ENCODE data around the gene SMIM28.
"Not testable (repeated sequence)": the region's sequence is repeated elsewhere in the genome, so short reads cannot be mapped to it uniquely, and the experiment has no call there.

Gene SMIM28

DNA sequence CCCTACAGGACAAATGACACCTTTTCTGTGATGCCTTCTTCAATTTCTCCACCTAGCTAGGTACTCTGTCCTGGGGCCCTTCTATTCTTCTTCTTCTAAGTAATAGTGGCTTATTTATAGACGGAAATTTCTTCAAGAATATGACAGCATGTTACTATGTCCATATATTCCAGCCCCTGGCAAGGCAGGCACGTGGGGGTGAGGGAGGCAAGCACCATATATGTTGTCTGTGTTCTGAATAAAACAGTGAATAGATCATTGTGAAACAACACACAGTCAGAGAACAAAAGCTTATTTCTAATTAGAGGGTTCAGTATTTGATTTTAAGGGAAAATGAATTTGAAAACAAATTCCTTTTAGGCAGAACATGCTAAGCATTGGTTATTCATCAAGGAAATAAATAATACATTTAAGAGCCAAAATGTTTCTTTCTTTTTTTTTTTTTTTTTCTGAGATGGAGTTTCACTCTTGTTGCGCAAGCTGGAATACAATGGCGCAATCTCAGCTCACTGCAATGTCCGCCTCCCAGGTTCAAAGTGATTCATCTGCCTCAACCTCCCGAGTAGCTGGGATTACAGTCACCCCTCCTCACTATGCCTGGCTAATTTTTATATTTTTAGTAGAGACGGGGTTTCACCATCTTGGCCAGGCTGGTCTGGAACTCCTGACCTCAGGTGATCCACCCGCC is 32.5 kb downstream of the SMIM28 start:
- DNase-seq, result no peak

DNA sequence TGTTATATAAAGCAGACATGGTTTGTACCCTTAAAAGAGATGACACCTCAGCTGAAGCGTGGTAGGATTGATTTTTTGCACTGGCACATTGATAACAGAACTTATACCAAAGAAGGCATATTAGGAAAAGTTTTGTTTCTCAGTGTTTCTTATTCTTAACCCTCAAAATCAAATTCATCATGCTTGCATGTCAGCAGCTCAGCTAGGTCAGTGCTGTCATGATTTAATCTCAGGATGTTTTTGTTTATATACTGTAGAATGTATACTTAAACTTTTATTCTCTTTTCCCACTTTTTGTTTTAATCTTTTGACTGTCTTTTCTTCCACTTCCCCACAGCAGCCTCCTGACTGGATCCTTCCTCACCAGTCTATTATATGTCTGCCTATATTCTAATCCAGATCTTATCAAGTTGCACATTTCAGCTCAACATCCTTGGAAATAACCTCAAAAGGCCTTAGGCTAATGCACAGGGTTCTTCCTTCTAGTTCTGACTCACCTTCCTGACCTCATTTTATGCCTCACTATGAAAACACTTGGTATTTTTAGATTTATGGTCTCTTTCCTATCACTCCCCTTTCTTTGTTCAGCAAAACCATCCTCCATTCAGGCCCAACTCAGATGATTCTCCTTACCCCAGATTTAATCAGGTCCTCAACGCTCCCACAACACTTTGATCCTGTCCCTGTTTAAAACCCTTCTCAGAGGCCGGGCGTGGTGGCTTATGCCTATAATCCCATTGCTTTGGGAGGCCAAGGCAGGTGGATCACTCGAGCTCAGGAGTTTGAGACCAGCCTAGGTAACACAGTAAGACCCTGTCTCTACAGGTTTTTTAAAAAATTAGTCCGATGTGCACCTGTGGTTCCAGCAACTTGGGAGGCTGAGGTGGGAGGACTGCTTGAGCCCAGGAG is 33.5 kb downstream of the SMIM28 start:
- peak; percentile 55 for DNase-seq

DNA sequence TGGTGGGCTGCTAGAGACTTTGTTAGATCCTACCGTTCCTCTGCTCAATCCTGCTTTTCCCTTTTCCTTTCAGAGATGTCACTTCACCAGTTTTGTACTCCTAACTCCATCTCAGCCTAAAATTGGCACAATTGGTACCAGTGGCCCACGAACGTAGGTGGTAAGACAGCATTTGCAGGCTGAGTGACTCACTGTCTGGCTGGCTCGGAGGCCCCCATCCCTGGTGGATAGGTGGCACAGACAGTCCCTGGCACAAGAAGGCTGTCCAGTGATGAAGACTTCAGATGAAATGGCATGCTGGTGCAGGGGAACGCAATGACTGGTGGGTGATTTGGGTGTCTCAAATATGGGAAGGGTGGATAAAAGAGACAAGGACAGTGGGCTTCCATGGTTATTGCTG is 37.4 kb downstream of the SMIM28 start:
- no peak for DNase-seq

DNA sequence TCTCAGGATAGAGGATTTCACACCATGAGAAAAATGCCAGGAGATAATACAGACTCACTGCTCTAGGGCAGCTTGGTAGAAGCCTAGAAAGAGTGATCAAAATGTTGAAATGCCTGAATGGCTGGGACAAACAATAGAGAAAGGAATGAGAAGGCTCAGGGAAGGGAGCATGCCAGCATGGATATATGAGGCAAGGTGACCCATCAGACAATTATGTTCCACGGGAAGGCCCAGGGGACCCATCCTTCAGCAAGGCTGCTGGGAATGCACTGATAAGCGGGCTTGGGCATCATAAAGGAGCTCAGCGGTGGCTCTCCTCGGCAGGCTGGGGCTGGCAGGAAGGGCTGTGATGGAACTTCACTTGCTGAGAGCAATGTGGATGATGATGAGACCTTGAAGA is 38.5 kb downstream of the SMIM28 start:
- no peak for DNase-seq

DNA sequence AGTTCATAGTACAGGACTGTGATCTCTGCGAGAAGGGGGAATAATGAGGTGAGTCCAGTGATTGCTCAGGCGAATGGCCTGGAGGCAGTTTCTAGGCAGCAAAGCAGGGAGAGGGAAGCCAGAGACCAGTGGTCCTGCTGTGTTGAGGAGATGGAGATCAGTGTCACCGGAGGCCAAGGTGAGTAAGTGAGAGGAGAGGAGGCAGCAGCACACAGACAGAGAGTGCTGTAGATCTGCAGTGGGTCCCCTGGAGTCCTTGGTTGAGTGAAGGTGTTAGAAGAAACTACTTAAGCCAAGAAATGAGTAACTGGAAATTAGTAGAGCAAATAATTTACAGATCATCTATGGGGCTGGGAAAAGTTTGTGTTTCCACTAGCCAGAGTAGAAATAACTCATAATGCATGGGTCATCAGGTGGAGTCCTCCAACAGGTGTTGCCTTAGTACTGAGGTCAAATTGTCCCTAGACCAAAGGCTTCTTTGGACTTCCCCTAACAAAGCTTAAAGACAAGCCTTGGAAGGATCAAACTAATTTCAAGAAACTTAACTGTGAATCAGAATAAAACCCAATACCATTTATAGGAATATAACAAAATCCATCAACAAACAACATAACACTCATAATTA is 39.9 kb downstream of the SMIM28 start:
- no peak for DNase-seq

DNA sequence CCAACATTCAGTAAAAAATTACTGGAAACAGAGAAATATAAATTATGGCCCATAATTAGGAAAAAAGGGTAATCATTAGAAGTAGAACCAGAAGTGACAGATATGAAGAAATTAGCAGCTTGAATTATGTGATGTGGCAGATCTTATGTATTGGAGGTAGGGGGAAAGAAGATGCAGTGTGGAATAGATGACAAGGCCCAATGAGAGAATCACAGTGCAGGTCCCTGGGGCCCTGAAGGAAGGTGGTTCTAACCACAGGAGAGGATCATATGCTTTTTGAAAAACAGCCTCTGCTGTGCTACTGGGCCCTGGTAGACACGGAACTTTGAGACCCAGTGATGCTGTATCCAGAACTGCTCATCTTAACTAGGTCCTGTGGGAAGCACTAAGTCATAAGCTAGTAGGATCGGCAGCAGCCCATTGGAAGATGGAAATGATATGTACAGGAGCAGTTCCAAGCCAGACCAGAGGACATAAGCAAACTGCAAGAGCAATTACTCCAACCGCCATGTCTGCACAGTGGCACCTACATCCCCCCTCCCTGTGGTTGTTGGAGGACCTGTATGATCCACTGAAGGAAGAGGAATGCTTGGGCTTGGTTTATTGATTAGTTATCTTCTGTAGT is 40.5 kb downstream of the SMIM28 start:
- DNase-seq, result no peak

DNA sequence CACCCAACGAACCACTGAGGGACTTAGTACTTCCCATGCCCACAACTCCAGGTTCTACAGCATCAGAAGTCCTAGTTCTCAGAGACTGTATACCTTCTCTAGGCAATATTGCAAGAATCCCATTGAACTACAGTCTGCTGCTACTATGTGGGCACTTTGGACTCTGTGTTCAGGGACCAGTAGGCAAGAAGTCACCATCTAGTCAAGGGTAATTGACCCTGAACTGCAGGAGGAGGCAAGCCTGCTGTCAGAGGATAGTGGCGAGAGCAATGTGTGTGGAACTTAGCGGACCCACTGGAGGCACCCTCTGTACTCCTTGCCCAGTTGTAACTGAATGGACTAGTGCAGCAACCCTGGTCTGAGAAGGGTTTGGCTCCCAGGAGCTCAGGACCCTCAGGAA is 42.1 kb downstream of the SMIM28 start:
- DNase-seq, result no peak

DNA sequence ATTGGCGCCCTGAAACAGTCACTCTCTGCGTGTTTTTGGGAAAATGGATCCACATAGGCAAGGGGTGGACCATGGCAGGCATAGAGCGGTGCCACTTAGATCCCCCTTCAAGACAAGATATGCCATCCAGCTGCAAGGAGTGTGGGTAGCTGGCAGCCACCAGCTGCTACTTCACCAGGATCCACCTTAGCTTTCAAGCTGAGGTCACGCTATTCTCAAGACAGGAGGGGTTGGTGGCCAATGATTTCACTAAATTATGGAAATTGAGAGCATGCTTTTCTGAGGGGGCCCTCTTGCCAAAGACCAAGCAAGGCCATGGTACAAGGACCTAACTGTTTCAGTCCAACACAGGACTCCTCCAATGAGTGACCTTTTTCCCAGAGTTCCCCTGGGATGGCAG is 42.7 kb downstream of the SMIM28 start:
- DNase-seq, result no peak

DNA sequence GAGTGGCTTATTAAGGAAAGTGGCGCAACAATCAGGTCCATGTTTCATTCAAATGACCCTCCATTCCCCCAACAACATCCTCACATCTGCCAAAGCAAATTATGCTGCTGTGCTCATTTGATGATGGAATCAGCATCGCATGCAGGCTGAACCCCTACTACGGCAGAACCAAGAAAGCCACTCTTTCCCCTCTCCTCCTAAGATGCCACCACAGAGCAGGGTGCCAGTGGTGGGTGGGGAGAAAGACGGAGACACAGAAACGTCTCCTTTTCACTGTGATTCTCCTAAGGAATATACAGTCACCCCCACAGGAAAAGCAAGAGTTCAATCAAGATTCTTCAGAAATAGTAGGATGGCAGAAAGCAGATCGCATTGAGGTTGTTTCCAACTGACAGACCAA is 43.4 kb downstream of the SMIM28 start:
- no peak for DNase-seq

DNA sequence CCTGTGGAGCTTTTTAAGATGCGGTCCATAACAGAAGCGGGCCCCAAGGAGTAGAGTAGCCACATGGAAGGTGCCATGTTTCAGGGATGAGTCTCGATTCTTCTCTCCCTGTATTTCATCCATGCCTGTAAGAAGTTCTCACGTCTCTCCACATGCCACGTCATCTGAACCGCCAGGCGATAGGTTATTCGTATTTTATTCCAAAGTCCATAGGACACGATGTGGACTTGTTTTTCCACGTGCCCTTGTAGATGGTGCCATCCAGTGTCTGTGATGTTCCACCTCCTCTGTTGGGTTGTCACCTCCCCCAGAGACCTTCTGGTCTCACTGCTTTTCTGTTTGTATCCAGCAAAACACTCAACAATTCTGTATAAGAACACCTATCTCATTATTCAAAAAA is 43.9 kb downstream of the SMIM28 start:
- DNase-seq, result no peak

DNA sequence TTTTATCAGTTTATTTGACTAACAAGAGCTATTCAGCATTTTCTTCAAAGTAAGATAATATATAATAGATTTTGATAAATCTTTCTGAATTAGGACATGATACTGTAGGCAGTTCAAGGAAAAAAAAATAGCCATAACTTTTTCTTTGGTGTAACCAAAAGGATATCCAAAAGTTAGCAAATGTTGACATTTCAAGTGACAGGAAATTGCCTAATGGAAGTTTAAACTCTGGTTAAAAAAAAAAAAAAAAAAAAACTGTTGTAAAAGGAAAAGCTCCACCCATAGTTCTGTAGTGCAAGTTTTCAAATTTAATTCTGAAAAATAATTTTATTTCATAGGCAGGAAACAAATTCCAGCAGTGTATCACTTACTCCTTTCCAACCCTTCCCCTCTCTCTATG is 45.2 kb downstream of the SMIM28 start:
- no peak for DNase-seq

DNA sequence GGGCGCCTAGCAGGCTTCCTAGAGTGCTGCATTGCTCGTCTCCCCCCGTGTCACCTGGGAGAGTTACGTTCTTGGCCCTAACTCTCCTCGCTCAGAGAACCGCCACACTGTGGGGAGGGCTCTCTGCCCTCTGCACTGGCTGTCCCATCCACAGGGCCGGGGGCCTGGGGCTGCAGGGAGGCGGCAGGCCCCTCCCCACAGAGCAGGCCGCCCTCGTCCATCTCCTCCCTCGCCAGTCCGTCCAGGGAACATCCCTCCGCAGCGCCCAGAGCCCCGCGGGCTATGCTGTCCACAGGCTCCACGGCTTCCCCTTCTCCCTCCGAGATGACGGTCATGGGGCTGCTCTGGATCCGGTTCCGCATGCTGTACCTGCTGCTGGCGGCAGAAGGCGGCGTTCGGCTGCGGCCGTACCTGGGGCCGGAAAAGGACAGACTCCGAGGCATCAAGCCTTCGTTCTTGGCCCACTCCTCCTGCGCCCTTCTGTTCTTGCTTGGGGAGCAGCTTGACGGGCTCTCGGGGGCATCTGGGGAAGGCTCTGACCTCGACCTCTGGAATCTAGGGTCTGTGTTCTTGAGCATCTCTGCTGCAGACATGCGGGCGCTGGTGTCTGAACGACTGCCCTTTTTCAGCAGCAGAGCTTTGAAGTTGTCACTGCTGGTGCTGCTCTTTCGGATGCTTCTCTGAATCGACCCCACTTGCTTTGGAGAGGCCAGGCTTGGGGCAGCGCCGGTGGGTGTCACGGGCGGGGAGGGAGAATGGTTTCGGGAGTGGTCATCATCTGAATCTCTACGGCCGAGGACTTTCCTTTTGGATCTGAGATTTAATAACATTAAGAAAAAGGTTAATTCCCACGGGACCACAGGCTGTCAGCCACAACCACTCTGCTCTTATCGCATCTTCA is 46.5 kb downstream of the SMIM28 start:
- no peak for DNase-seq

DNA sequence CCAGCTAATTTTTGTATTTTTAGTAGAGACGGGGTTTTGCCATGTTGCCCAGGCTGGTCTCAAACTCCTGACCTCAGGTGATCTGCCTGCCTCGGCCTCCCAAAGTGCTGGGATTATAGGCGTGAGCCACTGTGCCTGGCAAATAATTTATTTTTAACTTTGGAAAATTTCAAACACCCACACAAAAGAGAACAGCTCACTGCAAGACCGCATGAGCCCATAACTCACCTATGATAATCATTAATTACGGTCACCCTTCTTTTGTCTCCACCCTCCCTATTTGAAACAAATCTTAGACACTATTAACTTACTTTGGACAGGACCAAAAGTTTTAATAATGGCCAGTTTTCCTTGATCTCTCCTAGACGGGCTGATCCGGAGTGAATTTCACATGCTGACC is 47.6 kb downstream of the SMIM28 start:
- not testable (repeated sequence) for DNase-seq

DNA sequence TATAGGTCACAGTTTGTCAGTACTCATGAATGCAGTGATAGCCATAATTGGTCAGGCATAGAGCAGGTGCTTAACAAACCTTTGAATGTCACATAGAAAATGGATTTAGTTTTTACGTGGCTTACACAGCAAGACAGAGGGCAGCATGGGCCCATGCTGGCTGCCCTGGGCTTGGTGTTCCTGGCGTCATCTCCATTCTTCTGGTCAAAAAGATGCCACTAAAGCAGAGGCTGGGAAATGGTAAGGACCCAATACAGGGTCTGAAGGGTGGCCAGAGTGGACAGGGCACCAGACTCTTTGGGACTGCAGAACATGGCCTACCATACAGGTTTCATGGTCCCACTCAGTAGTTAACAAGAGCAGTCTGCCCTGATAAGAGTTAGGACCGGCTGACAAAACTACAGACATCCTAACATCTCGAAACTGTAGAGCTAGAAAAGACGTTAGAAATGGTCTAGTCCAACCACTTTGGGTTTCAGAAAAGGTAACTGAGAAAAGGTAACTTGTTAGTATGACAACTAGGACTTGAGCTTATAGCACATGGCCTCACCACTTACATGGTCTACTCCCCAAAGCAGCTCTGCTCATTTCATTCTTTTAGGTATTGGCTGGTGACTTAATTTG is 48.9 kb downstream of the SMIM28 start:
- no peak for DNase-seq

DNA sequence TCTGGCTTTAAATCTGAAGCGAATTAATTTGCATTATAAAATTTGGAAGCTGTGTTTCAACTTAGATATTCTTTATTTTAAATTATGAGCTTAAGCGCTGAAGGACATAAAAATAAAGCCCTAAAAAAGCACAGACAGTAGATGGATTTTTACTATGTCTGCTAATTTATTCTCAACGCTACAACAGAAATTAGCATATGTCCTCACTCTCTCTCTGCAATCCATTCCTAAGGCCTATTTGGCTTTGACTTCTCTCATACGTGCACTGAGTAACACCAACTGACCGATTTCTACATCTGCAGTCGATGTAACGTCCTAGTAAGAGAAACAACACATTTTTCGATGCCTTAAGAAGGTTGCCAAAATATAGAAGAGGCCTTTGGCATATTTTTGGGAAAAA is 50.0 kb downstream of the SMIM28 start:
- DNase-seq, result no peak

DNA sequence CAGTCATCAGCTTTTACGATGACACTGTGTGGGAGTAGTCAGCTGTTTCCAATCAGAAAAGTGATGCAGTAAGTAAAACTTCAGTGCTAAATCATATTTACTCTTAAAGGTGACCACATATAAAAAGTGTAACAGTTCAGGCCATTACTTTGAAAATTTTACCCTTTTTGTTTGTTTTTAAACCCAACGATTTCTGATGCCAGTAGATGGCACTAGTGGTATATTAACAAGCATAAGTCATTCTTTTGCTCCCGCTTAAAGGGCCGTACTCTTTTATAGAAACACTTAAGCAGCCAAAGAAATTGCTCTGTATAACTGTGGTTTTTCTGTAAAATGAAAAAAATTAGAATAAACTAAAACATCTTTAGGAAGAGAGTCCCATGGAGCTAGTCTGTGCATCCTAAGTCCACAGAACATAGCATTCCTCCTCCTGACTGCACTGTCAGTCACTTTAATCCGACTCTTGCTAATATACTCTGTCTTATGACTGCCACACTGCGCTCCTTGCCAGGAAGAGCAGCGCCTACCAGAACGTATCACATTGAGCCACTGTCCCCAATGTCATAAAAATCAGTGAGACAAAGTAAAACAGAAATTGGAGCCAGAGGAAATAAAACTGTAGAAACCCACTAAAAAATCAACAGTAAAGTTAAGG is 51.4 kb downstream of the SMIM28 start:
- peak; percentile 65 for DNase-seq

DNA sequence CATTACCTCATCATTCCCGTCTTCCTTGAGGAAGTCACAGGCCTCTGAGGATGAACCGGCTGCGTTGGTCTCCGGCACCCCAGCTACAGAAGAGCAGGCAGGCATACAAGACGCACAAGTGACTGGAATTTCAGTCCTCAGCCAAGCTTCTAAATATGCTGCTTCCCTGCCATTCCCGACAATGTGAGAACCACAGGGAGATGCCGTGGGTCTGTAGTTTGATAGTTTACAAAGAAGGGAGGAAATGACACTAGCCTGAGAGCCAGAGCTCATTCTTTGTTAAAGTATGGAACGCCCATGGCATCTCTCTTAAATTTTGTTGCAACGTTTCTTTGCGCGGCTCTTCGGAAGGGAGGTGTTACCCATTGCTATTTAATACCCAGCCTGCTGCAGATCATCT is 52.1 kb downstream of the SMIM28 start:
- no peak for DNase-seq

DNA sequence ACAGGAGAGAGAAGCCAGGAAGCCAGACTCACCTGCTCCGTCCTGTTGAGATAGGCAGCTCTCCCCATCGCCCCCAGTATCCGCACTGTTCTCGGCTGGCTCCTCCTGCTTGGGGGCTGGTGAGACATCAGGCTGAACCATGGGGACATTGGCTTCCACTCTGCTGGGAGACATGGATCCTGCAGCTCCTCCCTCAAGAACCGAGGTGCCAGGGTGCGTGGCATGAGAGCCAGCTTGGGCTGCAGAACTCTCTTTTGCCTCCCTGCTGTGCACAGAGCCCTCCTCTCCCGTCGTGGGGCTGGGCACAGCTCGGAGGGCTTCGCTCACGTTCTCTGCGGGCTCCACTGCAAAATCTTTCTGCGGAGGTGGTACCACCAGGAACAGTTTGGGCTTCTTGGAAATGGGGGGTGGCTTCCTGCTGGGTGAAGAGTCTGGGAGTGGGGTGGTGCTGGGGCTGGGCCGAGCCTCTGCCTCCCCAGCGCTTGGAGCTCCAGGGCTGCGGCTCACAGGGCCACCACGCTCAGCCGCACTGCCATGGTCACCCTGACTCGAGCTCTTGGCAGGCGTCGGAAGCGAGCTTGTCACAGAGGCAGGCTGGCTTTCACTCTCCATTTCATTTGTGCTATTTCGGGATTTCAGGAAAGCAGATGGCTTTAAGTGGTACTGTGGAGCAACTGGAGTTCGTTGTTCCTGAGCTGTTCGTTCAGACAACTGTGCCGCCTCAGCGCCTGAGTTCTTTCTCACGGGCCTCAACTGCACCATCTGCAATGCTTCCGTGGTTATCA is 52.8 kb downstream of the SMIM28 start:
- DNase-seq, result no peak

DNA sequence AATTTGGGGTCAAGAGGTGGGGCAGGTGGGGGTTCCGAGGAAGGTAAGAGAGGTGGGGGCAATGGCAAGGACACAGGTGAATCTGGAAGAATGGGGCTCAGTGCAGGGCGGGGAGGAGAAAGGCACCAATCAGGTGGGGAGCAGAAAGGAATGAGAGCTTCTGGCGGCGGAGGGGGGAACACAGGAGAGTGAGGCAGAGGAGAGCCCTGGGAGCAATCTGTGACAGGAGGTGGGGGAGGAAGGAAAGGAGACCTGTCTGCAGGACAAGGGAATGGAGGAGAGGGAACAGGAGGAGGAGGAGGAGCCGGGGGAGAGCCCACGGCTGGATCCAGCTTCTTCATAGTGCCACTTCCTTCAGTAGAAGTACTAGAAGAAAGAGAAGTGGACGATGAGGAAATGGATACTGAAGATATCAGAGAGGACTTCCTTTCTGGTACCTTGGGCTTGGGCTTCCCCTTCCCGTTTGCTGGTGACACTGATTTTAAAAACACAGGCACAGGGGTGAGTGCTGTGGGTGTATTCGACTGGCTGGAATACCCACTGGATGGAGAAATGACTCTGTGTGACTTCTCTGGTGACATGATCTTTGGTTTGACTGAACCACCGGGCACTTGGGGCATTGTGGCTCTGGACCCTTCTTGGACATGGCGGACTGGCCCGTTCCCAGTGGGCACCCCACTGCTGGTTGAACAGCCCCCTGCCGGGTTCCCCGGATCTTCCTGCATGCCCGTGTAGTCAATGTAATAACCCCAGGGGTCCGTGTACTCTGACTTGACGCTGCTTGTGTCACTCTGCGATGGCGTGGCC is 53.8 kb downstream of the SMIM28 start:
- no peak for DNase-seq

DNA sequence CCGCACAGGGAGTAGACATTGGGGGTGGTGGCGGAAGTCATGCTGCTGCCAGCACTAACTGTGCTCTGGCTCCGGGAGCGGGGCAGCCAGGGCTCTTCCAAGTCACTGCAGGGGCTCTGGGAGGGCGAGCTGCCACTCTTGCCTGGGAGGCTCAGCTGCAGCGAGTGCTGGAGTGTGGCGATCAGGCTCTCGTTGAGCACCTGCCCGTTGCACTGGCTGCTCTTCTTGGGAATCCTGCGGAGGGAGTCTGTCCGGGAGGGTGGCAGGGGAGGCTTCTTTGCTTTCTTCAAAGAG is 54.3 kb downstream of the SMIM28 start:
- no peak for DNase-seq
